DMS114 treated with DMSO at 0.1 percent for 48 hours (cell line): ENCODE data around the gene ACAA2.
"Not testable (repeated sequence)": the region's sequence is repeated elsewhere in the genome, so short reads cannot be mapped to it uniquely, and the experiment has no call there.

Source experiments
- DNase-seq: peaks from one replicate; lab custom pipeline; 2025; ENCODE audit not compliant: unreplicated experiment; lab: John Stamatoyannopoulos, UW

The ACAA2 gene

DNA sequence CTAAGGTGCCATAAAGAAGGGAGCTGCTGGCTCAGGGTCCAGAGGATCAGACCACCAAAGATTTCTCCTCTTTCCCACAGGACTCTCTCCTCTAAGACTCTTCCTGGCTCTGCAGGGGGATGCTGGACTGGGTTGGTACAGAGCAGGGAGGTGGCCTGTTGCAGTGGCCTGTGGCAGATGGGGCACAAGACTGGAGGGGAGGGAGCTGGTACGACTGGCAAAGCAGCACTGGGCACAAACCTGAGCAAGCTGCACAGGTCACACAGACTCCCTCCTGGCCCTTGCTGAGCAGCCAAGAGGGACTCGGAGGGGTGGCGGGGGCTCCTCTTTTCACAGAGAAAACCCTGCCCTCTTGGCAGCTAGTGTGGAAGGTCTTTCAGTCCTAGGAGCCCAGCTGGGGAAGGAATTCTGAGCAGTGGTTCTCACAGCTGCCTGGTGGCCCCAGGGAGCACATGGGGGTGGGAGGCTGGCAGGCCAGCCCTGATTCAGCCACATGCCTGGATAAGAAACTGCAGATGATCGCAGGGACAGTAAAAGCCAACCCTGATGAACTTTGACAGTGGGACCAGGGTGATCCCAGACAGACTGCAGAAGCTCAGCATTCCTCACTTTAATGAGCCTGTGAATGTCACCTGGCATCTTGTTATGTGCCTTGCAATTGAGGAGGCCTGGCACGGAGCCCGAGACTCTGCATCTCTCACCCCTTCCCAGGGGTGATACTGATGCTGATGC is 32.5 kb upstream of the ACAA2 start:
- no peak for DNase-seq

DNA sequence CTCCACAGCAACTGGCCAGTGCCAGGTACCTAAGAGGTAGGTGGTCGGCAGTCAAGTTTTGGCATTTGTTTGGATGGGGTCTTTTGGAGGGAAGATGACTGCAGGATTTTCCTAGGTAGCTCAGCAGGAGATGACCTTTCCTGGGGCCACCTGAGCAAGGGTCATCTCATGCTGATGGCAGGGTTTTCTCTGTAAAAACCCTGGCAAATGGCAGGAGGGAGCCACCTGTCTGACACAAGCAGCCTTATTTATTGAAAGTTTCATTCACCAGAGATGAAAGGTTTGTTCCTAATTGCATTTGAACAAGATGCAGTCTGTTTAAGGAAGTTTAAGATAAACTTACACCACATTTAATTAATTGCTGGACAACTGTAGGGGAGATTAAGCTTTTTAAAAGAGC is 31.6 kb upstream of the ACAA2 start:
- DNase-seq: no peak

DNA sequence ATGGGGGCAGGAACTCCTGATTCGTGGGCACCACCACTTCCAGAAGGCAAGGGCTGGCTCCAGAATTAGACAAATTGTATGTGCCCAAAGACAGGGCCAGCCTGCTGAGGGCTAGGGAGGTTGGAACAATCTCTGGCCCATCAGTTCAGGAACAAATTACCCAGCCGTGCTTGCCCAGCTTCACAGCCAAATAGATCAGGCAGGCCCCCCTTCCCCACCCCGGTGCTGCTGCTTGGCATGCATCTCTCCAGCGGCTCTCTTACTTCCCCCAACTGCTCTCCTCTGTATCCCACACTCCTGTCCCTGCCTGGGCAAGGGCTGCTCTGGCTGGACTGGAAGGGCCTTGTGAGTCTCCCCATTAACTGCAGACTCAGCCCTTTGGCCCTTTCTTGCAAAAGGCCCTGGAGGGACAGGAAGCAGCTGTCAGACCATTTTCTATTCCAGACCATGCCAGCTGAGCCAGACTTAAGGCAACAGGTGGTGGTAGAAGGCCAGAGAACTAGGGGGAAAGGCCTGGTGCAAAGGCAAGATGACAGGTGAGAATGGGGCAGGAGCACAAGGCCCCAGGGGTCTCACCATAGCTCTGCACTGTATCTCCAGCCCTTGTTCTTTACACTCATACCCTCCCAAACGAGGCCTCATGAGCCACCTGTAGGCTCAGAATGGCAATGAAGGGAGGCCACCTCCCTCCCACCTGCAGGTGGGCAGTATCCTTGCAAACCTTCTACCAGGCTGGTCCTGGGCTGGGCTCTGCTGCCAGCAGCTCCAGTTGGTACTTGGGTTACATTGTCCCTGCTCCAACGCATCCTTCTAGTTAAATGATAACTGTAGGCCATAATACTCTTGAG is 30.7 kb upstream of the ACAA2 start:
- no peak for DNase-seq

DNA sequence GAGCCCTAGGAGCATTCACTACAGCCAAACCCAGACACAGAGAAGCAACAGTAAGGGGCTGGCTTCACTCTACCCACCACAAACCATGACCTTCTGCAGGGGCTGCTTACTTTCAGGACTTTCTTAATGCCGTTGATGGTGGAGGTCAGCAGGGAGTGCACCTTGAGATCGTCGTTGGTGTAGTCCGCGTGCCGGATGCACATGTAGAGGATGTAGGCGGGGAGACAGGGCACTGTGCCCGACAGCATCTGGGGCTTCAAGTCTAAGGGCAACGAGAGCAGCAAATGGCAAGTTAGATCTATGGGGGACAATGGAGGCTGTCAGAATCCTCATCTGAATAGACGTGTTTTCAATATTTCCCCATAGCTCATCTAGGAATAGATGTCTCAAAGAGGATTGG is 29.8 kb upstream of the ACAA2 start:
- DNase-seq: no peak

DNA sequence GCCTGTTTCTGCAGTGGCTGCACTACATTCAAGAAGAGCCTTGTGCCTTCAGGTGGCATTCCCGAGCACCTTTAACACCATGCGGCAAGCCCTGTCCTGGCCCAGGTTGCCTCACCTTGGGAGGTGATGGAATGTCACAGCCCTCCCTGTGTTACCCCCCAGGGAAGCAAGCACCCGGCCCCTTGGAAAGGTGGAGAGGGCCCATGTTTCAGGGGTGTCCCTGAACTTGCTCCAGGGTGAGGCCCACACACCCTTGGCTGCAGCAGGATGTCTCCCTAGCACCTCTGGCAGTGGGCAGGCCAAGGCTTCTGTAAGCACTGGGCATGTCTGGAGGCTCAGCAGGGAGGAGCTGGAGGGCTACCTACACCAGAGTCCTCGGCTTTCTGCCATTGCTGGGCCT is 29.3 kb upstream of the ACAA2 start:
- DNase-seq: no peak

DNA sequence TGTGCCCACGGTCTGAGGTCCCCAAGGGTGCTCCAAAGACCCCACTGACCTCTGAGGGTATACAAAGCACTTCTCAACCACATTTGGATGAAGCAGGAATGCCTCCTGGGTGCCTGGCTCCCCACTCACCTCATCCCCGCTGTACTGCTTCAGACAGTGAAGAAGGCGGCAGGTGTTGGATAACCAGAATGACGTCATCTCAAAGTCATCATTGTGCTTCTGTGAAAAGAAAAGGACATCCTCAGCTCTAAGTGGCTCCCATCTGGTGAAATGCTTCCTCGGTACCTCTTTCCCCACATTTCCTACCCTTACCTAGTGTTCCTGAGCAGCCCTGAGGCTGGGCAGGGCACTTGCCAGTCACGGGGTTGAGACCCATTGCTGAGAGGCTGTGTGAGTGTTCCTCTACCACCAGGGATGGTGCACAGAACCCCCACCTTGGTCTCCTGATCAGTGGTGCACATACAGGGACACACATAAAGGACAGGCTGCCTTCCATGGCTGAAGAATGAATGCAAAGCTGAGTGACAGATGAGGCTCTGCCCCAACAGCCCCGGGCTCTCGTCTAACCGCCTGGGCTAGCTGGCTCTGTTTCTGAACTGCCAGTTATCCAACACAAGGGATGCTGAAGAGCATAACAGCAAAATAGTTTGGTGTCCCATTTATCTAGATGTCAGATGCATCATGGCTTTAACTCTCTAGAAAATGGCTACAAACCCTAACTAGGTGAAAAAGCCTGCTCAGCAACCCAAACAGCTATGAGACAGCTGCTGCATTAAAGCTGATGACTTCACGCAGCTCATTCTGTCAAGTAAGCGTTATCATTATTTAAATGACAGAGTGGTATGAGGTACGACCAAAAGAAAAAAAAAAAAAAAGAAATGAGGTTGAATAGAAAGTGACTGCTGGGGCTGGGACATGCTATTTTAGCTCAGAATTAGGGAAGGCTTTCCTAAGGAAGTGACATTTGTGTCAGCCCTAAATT is 28.2 kb upstream of the ACAA2 start:
- no peak for DNase-seq

DNA sequence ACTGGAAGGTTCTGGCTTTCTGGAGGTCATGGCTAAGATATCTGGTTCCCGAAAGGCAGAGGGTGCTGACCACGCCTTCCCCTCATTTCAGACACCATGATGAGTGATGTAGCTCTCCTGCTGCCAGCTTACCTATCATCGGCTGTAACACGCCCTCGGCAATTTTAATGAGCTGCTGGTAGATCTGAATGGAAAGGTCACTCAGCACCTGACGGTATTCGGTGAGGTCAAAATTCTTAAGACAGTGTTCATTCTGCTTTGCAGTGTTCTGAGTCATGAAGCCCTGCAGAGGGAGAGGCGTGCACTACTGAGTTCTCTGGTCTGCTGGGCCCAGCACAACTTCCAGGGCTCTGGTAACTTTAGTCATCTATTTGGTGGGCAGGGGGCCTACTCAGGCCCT is 25.7 kb upstream of the ACAA2 start:
- DNase-seq: no peak

DNA sequence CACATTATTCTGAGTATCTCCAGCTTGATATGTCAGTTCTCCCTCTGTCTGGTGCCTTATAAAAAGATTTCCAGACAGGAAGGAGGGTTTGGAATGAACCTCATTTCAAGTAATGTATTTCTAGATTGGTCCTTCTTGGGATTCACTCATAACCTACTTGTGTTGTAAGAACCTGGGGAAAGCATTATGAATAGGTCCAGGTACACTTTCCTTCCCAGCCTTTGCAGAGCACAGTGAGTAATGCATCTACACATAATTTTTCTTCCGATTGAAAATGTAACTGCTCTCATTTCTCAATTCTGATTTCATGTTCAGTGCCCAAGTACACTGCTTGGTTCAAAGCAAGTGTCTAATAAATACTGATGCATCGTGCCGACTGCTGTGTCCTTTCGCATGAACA is 25.0 kb upstream of the ACAA2 start:
- no peak for DNase-seq

DNA sequence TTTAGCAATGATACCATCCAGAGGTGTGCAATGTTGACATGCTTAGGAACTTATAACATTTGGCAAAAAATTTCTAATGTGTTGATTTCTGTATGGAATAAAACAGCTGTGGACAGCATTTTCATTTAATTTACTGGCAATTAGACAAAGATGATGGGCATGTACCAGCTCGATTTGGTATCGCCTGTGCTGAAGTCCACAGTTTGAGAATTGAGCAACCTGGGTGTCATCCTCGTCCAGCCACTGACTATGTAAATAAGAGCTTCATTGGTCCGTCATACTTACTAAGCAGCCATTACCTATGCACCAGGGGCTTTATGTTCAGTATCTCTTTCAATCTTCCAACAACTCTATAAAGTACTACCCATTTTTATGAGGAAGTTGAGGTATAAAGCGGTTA is 24.6 kb upstream of the ACAA2 start:
- no peak for DNase-seq

DNA sequence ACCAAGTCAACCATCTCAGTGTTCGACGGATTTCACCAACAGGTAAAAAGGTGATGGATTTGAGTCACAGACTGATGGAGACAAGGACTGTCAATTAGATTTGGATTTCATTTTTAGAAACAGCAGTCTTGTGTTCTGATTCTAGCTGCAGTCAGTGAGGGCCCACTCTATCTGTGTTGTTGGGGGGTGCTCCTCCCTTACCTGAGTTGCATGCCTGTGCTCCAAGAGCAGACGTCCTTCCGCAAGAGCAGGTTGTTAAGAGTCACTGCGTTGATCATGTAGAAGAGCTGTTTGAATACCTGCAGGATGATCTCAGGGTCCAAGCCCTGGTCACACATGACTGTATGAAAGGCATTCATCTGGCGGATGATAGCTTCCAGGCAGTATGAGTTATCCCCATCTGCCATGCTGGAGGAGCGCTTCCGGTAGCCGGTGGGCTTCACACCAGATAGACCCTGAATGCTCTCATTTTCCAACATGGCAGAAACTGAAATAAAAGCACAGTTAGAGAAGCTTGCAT is 24.0 kb upstream of the ACAA2 start:
- not testable (repeated sequence) for DNase-seq

DNA sequence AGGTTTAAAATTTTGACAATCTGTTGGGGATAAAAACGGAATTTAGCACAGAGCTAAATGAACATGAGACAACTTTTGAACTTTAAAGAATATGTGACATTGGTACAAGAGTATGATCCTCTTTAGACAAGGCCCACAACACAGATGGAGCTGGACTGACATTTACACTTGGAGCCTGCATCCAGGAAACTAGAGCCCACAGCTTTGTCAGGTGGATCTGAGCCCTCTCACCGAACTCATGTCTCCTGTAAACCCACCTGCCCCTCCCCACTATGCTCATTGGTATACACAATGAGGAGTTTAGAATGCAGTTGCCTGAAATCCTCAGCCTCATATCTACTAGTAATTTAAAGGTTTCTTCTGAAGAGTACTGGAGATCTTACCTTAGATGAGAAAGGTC is 22.1 kb upstream of the ACAA2 start:
- DNase-seq: no peak

DNA sequence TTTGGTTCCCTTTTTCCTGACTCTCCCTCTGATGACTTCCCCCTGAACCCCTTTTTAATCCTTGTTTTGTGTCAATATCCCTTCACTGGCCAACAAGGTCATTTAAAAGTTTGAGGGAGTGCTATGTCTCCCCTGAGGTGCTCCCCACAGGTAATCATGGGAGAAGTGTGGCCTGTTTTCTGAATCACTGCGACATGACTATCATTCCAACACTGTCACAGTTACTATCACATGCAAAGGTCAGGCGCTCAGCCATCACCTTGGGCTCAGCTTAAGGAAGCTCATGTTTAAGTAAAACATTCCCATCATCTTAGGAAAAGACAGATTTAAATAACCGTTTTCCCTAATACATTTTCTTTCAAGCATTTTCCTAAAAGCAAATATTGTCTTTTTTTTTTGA is 20.9 kb upstream of the ACAA2 start:
- DNase-seq: no peak

DNA sequence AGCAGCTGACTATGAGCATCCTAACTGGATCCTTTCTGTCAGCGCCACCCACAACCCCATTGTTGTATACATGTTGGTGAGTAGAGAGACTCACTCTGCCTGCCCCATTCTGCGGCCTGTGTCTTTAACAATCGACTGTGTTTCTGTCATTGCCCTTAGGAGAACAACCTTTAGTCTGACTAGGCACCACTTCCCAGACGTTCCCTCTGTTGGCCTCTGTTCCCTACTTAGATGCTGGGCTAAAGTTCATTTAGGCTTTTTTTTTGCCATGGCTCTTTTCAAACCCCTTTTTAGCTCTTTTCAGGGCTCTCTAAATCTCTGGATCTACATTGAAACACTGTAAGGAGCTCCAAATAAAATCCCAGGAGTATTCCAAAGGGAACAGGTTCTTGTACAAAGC is 20.5 kb upstream of the ACAA2 start:
- DNase-seq: no peak

DNA sequence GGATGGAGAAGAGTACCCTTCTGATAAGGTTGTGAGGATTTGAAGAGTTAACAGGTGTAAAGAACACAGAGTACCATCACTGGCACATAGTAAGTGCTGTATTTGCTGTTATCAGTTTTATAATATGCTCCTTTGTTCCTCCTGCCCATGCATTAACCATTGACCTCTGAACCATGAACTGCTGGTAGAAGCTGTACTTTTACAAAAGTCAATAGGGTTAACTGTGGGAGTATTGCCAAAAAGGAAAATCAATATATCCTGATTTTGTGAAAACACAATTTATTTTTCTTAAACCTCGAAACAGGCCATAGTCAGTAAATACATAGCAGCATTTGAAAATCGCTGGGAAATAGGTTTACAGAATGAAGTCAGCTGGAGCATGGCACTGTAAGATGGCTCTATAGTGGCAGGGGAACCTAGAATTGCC is 18.9 kb upstream of the ACAA2 start:
- no peak for DNase-seq

DNA sequence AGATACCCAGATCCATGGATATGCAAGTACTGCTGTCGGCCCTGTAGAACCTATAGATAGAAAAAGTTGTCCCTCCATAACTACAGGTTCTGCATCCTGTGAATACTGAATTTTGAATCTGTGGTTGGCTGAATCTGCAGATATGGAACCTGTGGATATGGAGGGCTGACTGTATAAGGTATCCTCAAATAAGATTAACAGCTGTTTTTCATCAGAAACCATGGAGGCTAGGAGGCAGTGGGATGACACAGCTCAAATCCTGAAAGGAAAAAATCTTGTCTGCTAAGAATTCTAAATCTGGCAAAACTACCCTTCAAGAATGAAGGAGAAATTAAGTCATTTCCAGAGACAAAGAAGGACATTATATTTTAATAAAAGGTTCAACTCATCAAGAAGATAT is 14.7 kb upstream of the ACAA2 start:
- no peak for DNase-seq

DNA sequence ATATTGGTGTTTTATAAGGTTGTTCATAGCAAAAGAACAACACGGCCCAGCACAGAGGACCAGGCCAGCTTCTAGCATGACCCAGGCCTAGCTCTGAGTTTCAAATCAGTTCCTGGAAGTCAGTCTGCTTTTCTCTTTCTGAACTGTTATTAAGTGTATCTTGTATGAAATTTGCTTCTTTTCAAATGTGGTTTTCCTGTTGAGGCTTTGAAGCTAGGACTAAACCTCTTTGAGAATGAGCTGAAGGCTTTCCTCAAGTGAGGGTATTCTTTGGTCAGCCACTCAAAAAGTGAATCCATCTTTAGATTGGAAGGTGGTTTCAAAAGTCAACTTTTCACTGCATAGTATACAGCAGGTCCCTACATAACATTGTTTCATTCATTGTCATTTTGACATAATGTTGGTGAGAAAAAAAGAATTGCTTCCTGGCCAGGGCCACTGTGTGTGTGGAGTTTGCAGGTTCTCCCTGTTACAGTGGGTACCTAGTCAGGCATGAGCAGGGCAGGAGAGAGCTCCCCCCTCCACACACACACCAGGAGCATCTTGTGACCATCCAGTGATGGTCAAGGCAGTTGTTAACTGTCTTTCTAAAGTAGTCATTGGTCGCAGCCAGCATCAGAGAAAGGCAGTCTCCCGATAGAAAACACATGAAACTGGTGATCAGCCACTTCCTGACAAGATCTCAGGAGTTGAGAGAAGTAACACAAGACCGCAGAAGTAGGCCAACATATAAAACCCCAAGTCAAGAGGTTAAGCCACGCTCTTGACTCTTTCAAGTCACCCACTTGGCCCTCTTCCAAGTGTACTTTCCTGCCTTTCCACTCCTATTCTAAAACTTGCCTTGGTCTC is 6.7 kb upstream of the ACAA2 start:
- DNase-seq: no peak

DNA sequence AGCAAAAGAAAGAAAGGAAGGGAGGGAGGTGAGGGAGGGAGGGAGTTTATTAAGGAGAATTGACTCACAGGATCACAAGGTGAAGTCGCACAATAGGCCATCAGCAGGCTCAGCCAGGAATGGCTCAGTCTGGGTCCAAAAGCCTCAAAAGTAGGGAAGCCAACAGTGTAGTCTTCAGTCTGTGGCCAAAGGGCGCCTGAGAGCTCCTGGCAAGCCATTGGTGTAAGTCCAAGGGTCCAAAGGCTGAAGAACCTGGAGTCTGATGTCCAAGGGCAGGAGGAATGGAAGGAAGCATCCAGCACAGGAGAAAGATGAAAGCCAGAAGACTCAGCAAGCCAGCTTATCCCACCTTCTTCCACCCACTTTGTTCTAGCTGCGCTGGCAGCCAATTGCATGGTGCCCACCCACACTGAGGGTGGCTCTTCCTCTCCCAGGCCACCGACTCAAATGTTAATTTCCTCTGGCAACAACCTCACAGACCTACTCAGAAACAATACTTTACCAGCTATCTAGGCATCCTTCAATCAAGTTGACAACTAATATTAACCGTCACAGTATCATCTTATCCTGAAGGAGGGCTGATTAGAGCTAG is 5.8 kb upstream of the ACAA2 start:
- DNase-seq: no peak

DNA sequence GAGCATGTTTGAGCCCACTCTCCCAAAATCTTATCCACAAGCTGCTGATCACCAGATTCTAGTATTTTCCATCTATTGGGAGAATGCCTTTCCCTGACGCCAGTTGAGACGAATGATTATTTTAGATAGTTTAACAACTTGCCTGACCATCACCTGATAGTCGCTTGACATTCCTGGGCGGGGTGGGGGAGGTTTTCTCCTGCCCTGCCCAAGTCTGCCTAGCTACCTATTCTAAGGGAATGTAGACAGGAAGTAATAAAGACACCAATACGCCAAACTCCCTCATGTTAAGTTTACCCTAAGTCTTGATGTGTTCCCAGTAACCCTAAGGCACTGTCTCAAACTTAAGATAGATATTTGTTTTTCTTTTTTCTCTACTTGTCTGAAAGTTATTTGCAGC is 4.6 kb upstream of the ACAA2 start:
- no peak for DNase-seq

DNA sequence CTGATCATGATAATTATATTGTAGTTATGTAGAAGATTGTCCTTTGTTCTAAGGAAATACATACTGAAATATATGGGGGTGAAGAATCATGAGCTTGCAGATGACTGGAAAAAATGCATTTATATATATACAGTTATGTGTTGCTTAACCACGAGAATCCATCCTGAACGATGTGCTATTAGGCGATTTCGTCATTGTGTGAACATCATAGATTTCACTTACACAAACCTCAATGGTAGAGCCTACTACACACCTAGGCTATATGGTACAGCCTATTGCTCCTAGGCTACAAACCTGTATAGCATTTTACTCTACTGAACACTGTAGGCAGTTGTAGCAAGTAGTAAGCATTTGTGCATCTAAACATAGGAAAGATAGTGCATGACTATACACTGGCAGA is 2.6 kb upstream of the ACAA2 start:
- no peak for DNase-seq

DNA sequence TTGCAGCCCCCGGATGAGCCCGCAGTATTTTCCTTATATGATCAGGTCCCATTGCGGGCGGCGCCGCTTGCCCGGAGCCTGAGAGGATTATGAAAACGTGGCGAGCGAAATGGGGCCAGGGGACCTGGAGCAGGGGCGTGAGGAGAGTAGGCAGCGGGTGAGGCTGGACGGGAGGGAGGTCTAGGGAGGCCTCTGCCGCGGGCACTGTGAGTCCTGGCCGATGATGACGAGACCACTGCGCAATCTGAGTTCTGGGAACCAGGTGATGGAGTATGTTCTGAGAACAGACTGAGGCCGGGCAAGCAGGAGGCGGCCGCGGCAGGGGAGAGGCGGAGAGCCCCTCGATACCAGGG is 790 bp upstream of the ACAA2 start:
- DNase-seq: peak; percentile 14
